Panc1 (cell line): ENCODE measurements around the gene PPP1R26.

Experiments
- POLR2AphosphoS5 ChIP-seq: IDR thresholded peaks from 2 replicates; pipeline ENCODE4 v1.6.1; 2012; ENCODE audit warnings: mild to moderate bottlenecking, low read depth, low read length, moderate library complexity
- SIN3A ChIP-seq: IDR thresholded peaks from 2 replicates; pipeline ENCODE4 v1.6.1; 2012; ENCODE audit warnings: low read depth, mild to moderate bottlenecking, low read length, moderate library complexity, borderline replicate concordance; ENCODE audit not compliant: insufficient read depth
- TCF7L2 ChIP-seq: IDR thresholded peaks from 2 replicates; pipeline ENCODE4 v1.6.1; 2011; ENCODE audit warnings: mild to moderate bottlenecking, low read depth, low read length, inconsistent platforms
- TF ChIP-seq, protein P1 (sequence below): fragments of 450-650 bp; IDR thresholded peaks from 2 replicates; pipeline ENCODE4 v1.5.1; 2017; ENCODE audit warnings: mild to moderate bottlenecking
- TF ChIP-seq, protein P2 (sequence below), 2 experiments: IDR thresholded peaks; 2 replicates each; pipeline ENCODE4 v1.6.1; 2011 to 2012; ENCODE audit warnings: low read depth in 2 of 2, control low read depth in 1 of 2, low read length in 1 of 2, mild to moderate bottlenecking in 1 of 2, moderate library complexity in 1 of 2; ENCODE audit not compliant: insufficient read depth in 1 of 2

DNA sequence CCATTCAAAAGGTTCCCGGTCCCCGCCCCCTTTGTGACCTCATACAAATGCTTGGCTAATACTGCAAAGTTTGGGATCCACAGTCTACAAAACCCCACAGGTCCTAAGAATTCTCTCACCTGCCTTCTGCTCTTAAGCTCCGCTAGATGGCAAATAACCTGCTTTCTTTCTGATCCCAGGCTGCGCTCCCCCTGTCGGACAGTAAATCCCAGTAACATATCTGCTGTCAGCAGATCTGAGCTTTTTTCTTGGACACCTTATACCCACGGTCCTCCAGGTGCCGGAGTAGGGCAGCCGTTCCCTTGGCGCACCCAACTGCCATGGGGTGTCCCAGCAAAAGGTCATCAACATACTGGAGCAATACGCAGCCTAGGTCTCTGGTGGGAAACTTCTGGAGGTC, 39.0 kb upstream of the PPP1R26 start:
- TF ChIP-seq, protein P1, sequence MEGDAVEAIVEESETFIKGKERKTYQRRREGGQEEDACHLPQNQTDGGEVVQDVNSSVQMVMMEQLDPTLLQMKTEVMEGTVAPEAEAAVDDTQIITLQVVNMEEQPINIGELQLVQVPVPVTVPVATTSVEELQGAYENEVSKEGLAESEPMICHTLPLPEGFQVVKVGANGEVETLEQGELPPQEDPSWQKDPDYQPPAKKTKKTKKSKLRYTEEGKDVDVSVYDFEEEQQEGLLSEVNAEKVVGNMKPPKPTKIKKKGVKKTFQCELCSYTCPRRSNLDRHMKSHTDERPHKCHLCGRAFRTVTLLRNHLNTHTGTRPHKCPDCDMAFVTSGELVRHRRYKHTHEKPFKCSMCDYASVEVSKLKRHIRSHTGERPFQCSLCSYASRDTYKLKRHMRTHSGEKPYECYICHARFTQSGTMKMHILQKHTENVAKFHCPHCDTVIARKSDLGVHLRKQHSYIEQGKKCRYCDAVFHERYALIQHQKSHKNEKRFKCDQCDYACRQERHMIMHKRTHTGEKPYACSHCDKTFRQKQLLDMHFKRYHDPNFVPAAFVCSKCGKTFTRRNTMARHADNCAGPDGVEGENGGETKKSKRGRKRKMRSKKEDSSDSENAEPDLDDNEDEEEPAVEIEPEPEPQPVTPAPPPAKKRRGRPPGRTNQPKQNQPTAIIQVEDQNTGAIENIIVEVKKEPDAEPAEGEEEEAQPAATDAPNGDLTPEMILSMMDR: peak; percentile 55
- TF ChIP-seq, protein P2, sequence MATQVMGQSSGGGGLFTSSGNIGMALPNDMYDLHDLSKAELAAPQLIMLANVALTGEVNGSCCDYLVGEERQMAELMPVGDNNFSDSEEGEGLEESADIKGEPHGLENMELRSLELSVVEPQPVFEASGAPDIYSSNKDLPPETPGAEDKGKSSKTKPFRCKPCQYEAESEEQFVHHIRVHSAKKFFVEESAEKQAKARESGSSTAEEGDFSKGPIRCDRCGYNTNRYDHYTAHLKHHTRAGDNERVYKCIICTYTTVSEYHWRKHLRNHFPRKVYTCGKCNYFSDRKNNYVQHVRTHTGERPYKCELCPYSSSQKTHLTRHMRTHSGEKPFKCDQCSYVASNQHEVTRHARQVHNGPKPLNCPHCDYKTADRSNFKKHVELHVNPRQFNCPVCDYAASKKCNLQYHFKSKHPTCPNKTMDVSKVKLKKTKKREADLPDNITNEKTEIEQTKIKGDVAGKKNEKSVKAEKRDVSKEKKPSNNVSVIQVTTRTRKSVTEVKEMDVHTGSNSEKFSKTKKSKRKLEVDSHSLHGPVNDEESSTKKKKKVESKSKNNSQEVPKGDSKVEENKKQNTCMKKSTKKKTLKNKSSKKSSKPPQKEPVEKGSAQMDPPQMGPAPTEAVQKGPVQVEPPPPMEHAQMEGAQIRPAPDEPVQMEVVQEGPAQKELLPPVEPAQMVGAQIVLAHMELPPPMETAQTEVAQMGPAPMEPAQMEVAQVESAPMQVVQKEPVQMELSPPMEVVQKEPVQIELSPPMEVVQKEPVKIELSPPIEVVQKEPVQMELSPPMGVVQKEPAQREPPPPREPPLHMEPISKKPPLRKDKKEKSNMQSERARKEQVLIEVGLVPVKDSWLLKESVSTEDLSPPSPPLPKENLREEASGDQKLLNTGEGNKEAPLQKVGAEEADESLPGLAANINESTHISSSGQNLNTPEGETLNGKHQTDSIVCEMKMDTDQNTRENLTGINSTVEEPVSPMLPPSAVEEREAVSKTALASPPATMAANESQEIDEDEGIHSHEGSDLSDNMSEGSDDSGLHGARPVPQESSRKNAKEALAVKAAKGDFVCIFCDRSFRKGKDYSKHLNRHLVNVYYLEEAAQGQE (IDR thresholded peaks at IDR 0.05; ENCODE audit: insufficient read depth in 1 of 2, low read depth in 2 of 2, low read length in 1 of 2): no peak
- TF ChIP-seq TCF7L2 (no peak), POLR2AphosphoS5 (no peak), SIN3A (no peak)
